HG03354 (cell line): ENCODE data around the gene TOR1B.
"Not testable (repeated sequence)": the region's sequence is repeated elsewhere in the genome, so short reads cannot be mapped to it uniquely, and the experiment has no call there.

Experiments
- ATAC-seq: cut with Tn5 transposase; IDR thresholded peaks from one replicate; pipeline ENCODE4 v1.9.1; 2021; ENCODE audit warnings: mild to moderate bottlenecking; ENCODE audit not compliant: unreplicated experiment, poor library complexity, severe bottlenecking

TOR1B gene

DNA sequence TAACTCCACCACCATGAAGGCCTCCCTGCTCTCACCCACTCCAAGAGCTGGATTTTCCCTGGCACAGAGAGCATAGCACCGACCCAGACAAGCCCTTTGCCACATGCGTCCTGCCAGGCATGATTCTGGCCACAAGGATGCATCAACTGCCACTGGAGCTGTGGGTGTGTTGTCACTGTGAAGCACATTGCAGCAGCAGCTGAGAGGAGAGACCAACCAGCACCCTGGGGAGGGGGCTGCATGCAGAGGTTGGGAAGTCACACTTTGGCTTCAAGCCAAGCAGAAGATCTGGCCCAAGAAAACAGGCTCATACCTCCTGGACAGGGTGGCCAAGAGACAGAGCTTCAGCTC, 27.6 kb upstream of the TOR1B start:
- no peak for ATAC-seq

DNA sequence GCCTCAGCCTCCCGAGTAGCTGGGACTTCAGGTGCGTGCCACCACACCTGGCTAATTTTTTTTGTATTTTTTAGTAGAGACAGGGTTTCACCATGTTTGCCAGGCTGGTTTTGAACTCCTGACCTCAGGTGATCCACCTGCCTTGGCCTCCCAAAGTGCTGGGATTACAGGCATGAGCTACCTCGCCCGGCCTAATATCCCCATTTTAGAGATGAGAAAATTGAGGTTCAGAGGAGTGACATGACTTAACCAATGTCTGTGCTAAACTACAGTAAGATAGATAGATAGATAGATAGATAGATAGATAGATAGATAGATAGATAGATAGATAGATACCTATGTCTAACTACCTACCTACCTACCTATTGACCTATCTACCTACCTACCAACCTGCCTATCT, 26.9 kb upstream of the TOR1B start:
- not testable (repeated sequence) for ATAC-seq

DNA sequence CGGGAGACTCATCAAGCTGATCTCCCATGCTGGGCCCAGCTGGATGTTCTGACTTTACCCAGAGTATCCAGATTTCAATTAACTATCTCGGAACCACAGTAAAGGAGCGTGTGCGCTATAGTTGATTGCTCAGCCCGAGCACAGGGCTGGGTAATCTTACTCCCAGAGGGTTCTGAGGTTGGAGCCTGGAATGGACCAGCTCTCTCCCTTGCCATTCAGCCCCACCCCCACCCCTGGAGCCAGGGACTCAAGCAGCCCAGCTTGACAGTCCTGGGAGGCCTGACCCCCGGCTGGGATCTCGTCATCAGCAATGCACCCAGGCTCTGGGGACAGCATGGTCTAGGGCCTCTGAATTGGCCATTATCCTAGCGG, 26.4 kb upstream of the TOR1B start:
- no peak for ATAC-seq

DNA sequence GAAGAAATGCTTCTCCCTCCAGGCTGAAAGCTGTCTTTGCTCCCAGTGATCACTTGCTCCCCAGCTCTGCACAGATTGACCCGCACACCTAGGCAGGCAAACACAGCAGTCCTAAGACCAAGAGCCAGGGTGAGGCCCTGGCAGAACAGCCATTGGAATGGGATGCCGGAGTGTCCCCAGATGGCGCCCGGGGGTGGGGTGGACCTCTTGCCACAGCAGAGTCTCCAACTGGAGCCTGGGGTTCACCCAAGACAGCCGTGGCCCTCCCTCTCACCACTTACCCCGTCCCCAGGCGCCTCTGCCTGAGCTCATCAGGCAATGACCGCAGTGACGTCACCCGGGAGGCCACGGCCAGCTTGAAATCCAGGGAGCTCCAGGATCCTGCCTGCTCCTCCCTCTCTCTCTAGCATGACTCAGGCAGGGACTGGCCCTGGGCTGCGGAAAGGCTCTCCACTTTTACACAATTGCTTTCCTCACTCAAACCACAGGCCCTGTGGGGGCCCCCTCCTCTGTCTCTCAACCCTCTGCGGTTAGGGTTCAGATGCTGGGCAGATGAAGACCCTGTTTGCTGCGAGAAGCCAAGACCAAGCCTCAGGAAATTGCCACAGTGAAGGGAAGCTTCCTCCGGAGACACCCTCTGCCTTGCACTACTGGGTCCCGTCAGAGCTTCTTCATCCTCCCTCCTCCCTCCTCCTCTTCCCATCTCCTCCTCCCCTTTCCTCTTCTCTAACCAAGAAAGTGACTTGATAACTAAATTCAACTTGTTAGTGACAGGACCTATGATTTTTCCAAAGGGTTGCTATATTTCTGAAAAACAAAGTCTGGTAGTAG, 25.8 kb upstream of the TOR1B start:
- no peak for ATAC-seq

DNA sequence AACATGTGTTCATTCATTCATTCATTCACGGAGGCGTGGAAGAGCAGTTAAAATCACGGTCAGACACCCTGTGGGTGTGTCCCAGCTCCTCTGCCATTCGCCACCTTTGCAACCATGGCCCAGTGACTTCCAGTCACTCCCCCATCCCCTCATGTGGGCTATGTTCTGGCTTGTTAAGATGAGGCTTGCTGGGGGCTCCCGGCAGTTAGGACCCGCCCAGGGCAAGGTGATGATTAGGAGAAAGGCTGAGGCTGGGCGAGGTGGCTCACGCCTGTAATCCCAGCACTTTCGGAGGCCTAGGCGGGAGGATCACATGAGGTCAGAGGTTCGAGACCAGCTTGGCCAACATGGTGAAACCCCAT, 25.2 kb upstream of the TOR1B start:
- no peak for ATAC-seq

DNA sequence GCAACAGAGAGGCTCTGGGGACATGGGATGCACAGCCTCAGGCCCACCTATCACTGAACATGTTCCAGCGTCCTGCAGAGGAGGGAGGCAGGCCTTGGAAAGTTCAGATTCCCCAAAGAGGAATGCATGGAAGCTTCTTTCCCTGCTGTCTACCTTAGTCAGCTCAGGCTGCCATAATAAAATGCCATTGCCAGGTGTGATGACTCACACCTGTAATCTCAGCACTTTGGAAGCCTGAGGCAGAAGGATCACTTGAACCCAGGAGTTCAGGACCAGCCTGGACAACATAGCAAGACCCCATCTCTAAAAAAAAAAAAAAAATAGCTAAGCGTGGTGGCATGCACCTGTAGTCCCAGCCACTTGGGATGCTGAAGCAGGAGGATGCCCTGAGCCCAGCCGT, 24.5 kb upstream of the TOR1B start:
- ATAC-seq, result no peak

DNA sequence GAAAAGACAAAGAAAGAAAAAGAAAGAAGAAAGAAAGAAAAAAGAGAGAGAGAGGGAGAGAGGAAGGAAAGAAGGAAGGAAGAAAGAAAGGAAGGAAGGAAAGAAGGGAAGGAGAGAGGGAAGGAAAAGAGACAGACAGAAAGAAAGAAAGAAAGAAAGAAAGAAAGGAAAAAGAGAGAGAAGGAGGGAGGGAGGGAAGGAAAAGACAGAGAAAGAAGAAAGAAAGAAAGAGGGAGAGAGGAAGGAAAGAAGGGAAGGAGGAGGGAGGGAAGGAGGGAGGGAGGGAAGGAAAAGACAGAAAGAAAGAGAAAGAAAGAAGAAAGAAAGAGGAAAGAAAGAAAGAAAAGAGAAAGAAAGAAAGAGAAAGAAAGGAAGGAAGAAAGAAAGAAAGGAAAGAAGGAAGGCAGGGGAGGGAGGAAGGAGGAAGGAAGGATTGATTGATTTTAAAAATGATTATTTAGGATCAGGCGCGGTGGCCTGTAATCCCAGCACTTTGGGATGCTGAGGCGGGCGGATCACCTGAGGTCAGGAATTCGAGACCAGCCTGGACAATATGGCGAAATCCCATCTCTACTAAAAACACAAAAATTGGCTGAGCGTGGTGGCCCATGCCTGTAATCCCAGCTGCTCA, 23.3 kb upstream of the TOR1B start:
- ATAC-seq, result no peak

DNA sequence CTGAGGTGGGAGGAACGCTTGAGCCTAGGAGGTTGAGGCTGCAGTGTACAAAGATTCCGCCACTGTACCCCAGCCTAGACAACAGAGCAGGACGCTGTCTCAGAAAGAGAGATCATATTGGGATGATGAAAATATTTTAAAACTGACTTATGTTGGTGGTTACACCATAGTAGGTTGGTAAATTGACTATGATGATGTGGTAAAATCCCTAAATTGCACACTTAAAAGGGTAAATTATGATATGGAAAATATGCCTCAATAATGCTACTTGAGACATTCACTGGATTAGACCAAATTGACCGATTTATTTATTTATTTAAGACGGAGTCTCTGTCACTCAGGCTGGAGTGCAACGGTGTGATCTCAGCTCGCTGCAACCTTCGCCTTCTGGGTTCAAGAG, 21.9 kb upstream of the TOR1B start:
- ATAC-seq, result no peak

DNA sequence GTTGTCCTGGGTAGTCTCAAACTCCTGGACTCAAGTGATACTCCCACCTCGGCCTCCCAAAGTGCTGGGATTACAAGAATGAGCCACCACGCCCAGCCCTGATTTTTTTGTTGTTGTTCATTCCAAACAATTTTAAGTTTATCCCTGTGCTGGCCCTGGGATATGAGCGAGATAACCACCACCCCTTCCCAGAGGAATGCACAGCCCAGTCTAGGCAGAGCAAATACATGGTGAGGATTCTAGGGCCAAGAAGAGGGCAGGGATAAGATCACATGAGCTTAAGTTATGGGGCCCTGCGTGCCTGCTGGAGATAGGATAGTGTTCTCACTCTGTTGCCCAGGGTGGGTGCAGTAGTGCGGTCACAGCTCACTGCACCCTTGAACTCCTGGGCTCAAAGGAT, 21.0 kb upstream of the TOR1B start:
- ATAC-seq, result no peak

DNA sequence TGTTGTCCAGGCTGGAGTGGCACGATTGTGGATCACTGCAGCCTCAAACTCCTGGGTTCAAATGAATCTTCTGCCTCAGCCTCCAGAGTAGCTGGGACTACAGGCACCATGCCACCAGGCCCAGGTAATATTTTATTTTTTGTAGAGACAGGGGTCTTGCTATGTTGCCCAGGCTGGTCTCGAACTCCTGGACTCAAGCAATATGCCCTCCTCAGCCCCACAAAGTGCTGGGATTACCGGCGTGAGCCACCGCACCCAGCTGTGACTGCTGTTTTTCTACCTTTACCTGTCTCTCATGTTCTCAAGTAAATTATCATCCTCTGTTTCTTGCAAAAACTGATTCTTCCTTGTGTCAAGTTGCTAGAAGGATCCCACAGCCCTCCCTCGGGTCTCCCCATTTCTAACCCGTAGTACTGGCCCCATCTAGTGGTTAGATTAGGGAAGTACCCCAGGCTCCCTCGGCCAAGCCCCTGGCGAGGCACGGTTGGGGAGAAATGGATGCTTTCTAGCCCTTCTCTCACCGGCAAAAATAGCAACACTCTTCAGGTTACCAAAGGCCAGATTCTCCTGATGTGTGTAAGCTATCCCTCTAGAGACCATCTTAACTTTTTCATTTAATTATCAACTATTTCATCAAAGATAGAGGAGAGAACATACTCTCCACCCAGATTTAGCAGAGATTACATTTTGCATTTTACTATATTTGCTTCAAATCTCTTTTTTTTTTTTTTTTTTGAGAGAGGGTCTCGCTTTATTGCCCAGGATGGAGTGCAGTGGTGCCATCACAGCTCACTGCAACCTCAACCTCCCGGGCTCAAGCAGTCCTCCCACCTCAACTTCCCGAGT, 19.2 kb upstream of the TOR1B start:
- no peak for ATAC-seq

DNA sequence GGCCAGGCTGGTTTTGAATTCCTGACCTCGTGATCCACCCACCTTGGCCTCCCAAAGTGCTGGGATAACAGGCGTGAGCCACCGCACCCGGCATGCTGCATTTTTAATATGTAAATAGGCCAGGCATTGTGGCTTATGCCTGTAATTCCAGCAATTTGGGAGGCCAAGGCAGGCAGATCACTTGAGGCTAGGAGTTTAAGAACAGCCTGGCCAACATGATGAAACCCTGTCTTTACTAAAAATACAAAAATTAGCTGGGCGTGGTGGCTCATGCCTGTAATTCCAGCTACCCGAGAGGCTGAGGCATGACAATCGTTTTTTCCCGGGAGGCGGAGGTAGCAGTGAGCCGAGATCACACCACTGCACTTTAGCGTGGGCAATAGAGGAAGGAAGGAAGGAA, 18.0 kb upstream of the TOR1B start:
- not testable (repeated sequence) for ATAC-seq

DNA sequence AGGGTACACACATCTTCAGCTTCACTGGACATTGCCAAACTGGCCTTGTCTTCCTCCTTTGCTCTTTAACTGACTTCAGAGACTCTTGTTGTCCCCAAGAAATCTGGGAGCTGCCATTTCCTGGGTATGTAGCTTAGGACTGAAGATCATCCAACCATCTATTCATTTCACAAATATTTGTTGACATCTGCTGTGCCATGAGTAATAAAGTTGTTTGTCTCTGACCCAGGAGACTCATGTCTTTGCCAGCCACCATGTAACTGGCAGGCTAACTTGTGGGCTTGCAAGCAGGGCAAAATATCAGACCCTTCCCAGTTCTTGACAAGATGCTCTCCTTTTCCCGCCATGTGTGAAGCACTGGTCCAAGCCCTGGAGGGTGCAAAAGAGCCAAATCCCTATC, 17.1 kb upstream of the TOR1B start:
- ATAC-seq, result no peak

DNA sequence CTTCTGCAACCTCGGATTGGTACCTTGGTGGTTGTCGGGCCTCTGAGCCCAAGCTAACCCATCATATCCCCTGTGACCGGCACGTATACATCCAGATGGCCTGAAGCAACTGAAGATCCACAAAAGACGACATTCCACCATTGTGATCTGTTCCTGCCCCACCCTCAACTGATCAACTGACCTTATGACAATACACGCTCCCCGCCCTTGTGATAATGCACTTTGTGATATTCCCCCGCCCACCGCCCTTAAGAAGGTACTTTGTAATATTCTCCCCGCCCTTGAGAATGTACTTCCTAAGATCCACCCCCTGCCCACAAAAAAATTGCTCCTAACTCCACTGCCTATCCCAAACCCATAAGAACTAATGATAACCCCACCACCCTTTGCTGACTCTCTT, 16.5 kb upstream of the TOR1B start:
- no peak for ATAC-seq

DNA sequence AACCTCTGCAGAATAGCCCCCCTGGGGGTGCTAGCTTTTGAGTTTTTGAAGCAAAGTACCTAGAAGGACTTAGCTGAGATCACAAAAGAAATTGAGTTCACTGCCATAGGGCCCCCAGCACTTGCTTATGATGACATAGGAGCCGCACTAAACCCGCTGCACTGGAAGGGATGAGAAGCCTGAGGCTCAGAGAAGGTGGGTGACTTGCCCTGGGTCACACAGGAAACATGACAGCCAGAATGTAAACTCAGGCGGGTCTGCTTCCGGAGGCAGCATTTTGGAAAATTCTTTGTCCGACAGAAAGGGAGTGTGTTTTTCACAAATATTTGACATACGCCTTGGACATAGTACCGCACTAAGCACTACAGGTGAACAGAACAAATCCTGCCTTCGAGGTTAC, 8.4 kb upstream of the TOR1B start:
- no peak for ATAC-seq

DNA sequence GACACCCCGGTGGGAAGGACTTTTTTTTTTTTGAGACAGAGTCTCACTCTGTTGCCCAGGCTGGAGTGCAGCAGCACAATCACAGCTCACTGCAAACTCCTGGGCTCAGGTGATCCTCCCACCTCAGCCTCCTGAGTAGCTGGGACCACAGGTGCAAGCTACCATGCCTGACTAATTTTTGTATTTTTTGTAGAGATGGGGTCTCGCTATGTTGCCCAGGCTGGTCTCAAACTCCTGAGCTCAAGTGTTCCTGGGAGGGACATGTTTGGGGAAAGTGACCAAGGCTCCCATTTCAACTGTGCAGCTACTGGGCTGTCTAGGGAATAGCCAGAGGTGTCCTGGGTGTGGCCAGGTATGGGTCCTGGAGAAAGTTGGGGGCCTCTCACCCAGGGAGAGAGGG, 7.0 kb upstream of the TOR1B start:
- not testable (repeated sequence) for ATAC-seq

DNA sequence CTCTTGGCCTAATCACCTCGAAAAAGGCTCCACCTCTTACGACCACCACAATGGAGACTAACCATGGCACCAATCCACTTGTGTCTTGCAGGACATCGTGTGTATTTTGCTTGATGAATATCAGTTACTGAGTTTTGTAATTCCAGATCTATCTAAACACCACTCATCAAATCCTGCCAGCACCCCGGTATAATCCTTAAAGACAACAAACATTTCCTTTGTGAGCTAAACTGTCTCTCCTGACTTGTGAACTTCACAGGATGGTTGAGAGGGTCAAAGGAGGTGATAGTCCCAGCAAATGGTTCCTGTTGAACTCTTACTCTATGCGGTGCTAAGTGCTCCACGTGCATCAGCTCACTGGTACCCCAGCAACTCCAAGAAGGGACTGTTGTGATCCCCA, 4.0 kb upstream of the TOR1B start:
- ATAC-seq, result no peak

DNA sequence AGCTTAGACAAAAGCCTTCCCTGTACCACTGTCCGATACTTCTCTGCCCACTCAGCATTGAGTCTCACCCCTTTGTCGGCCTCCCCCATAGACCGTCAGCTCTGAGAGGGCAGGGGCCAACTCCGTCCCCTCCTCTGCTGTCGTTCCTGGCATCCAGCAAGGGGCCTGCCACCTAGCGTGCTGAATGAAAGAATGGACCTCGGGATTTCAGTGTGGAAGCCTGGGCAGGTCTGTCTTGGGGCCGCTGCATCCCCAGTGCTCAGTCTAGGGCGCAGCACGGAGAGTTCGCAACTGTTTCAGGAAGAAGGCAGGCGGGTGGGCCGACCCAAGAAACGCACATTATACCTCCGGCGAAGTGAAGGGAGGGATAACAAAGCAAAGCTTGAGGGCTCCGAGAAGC, 1.5 kb upstream of the TOR1B start:
- no peak for ATAC-seq

DNA sequence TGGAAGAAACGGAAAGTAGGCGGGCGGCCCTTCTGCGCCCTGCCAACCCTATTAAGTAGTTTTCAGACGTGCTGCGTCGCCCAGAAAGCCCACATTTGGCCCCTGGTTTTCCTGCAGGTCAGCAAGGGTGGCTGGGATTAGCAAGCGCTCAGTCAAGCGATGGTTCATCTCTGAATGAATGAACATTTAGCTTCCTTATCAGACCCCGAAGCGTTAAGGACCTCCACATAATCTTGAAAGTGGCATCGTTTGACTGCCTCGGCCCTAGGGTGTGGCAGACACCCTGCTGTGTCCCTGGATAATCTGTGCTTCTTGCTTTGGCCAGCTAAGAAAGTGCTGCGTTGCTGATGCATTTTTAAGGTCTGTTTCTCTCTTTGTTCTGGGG, 684 bp downstream of the TOR1B start:
- ATAC-seq, result peak; percentile 8

DNA sequence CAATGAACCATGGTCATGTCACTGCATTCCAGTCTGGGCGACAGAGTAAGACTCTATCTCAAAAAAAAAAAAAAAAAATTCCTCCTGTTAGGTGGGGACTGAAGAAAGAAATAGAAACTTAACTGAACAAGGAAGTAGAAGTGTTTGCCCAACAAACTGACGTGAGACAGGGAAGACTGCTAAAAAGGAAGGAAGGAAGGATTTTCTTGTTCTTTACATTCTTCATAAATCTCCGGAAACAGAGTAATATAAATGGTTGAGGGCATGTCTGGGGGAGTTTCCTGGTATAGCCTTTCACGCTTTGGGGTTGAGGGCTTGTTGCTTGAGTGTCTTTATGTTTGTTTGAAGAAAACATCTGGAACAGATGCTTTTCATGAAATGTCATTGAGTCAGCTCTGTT, 3.1 kb downstream of the TOR1B start:
- ATAC-seq, result no peak

DNA sequence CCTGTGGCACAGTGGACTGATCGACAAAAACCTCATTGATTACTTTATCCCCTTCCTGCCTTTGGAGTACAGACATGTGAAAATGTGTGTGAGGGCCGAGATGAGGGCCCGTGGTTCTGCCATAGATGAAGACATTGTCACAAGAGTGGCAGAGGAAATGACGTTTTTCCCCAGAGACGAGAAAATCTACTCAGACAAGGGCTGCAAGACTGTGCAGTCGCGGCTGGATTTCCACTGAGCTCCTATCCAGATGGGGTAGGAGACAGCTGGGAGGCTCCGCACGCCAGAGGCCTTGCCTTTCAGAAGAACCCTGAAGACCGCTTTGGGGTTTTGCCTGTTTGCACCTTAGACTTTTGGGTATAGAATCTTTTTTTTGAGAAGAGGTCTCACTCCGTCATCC, 6.4 kb downstream of the TOR1B start:
- no peak for ATAC-seq

DNA sequence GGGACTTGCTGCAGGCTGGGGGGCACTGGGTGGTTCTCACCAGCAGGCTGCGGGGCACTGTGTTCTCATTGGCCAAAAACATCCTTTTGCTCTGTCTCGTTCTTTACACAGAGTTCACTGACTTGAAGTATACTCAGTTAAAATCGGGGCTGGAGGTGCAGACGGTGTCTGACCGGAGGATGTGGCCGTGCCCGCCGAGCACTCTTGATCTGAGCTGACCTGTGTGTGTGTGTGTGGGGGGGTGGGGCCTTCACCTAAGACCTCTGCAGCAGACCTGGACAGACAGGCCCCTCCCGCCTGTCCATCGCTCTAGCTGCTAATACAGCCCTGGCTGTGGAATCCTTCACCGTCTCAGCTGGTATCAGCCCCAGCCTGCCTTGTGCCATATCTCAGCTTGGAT, 7.1 kb downstream of the TOR1B start:
- ATAC-seq, result no peak
